CD4-positive, alpha-beta T cell treated with Interferon alpha-2 for 1 hour (primary cell): ENCODE measurements around the gene ZBTB32.

Experiments used
- DNase-seq, 2 donors: peaks; one replicate each; pipeline ENCODE4 v3.0.0-alpha.2; 2020 to 2022

The ZBTB32 gene

DNA sequence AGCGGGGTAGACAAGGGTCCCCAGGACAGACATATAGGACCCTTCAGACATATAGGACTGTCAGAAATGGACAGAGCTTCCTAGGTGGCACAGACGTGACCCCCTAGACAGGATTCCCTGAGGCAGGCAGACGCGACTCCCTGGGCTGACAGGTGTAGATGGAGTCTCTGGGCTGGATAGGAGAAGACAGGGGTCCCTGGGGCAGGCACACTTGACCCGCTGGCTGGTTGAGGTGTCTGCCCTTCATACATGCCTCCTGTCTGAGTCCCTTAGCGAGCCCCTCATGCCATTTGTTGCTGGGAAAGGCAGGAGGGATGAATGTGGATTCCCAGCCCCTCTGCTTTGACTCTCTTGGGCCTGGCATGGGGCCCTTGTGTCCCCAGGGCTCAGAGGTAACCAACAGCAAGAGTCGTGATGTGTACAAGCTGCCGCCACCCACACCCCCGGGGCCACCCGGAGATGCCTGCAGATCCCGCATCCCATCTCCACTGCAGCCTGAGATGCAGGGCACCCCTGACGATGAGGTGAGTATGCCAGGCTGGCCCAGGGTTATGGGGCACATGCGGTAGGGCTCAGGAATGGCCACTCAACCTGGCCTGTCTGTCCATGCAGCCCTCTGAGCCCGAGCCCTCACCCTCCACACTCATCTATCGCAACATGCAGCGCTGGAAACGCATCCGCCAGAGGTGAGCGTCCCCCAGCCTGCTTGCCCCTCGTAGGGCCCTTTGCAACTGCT, 49.4 kb downstream of the ZBTB32 start:
- DNase-seq = no peak

DNA sequence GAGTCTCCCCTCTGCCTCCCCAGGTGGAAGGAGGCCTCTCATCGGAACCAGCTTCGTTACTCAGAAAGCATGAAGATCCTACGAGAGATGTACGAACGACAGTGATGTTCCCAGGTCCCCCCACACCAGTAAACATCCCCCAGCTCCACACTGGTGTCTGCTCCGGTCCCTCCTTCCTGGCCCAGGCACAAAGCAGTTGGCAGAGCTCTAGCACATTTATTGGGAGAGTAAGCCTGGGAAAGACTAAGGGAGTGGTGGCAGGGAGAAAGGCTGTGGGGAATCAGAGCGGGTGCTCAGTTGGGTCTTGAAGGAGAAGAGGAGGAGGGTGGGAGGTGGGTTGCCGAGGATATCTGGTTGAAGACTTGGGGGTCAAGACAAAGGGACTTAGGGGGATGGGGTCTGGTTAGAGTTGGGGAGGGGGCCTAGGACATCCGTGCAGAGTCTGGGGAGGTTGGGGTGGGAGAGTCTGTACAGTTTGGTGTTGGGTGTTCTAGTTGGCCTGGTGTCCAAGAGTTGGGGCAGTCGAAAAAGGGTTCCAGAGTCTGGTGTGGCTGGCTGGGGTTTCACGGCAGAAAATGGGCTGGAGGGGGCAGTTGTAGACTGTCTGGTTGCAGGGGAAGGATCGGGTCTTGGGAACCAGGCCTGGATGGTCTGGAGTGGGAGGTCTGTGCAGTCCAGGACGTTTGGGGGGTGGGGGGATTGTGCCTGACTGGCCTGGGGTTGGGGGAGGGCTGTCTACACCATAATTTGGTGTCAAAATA, 50.2 kb downstream of the ZBTB32 start:
- no peak for DNase-seq

DNA sequence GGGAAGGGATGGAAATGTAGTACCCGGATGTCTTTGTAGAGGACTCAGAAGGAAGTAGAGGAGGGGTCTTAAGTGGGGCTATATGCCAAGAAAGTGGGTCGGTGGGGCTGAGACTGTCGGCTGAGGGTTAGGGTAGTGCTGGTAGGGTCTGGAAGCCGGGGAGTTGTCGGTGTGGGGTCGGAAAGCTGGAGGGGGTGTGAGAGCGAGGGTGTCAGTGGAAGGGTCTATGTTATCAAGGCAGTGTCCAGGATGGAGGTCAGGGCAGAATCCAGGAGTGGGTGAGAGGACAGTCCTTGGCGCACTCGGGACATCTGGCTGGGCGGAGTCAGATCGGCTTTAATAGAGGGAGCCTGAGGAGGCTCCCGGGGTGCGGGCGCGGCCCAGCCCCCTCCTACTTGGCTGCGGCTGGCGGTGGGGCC, 50.8 kb downstream of the ZBTB32 start:
- no peak for DNase-seq

- peak; percentile 54 to 75 for DNase-seq
Observed at GRCh38 chr19:35755550-35756376, 51.4 kb downstream of the ZBTB32 start.

GRCh38 chr19:35756377-35757230, 52.2 kb downstream of the ZBTB32 start, which contains the start of gene HSPB6:
Gene HSPB6 (minus strand): TSS chr19:35757029. CDS start chr19:35757008, 21 bp downstream.
- no peak for DNase-seq

GRCh38 chr19:35757231-35757748, 52.9 kb downstream of the ZBTB32 start:
- DNase-seq = no peak

- peak; percentile 99 to 100 for DNase-seq
Observed at GRCh38 chr19:35757749-35758608, 53.6 kb downstream of the ZBTB32 start, which contains the start of gene PROSER3. Gene PROSER3 (plus strand): TSS chr19:35758176. CDS start chr19:35758216, 40 bp downstream.

GRCh38 chr19:35759697-35760096, 55.3 kb downstream of the ZBTB32 start:
- DNase-seq = no peak

DNA sequence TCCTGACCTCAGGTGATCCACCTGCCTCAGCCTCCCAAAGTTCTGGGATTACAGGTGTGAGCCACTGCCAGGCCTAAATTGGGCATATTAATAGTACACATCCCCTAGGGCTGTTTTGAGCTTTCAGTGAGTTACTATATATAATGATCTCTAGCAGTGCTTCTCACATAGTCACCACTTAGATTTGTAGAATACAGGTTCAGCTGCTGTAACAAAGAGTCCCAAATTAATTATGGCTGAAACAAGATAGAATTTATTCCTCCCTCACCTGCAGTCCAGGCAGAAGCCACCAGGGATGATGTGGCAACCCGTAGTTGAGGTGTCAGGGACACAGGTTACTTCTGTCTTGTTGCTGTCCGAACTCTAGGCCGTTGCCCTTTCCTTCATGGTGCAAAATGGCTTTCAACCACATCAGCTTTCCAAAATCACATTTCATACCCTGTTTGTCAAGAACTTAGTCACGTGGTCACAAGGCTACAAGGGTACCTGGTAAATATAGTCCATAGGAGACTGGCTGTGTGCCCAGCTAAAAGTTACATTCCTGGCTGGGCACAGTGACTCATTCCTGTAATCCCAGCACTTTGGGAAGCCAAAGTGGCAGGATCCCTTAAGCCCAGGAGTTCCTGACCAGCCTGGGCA, 56.5 kb downstream of the ZBTB32 start:
- no peak for DNase-seq

GRCh38 chr19:35764432-35765315, 60.3 kb downstream of the ZBTB32 start:
- no peak for DNase-seq
